HG02840 (cell line): ENCODE data around the gene FLNA.

Source experiments
- ATAC-seq: cut with Tn5 transposase; IDR thresholded peaks from one replicate; pipeline ENCODE4 v1.9.1; 2021; ENCODE audit warnings: mild to moderate bottlenecking, moderate library complexity, moderate number of reproducible peaks; ENCODE audit not compliant: unreplicated experiment, low FRiP score

FLNA gene

GRCh38 chrX:154343063-154343462 lies 31.4 kb downstream of the FLNA start:
- ATAC-seq = peak; percentile 13

GRCh38 chrX:154341399-154342298 lies 32.8 kb downstream of the FLNA start:
- peak; percentile 59 for ATAC-seq

- no peak for ATAC-seq
Measured at GRCh38 chrX:154334496-154334895, 39.9 kb downstream of the FLNA start.

- ATAC-seq = no peak
Measured at GRCh38 chrX:154333837-154334271, 40.6 kb downstream of the FLNA start.

GRCh38 chrX:154333116-154333515 lies 41.3 kb downstream of the FLNA start:
- ATAC-seq = no peak

- ATAC-seq = no peak
Measured at GRCh38 chrX:154332561-154332960, 41.9 kb downstream of the FLNA start.

- no peak for ATAC-seq
Measured at GRCh38 chrX:154329294-154329693, 45.1 kb downstream of the FLNA start.

GRCh38 chrX:154328646-154329045 lies 45.8 kb downstream of the FLNA start:
- ATAC-seq = no peak

GRCh38 chrX:154327038-154327820 lies 47.2 kb downstream of the FLNA start:
- ATAC-seq = no peak

- ATAC-seq = no peak
Measured at GRCh38 chrX:154325541-154325940, 48.9 kb downstream of the FLNA start.

- ATAC-seq = no peak
Measured at GRCh38 chrX:154323537-154323936, 50.9 kb downstream of the FLNA start.

GRCh38 chrX:154322890-154323289 lies 51.5 kb downstream of the FLNA start:
- no peak for ATAC-seq

- no peak for ATAC-seq
Measured at GRCh38 chrX:154321594-154321993, 52.8 kb downstream of the FLNA start.

- ATAC-seq = no peak
Measured at GRCh38 chrX:154321152-154321551, 53.3 kb downstream of the FLNA start.

GRCh38 chrX:154320406-154320805 lies 54.0 kb downstream of the FLNA start:
- no peak for ATAC-seq

- ATAC-seq = no peak
Measured at GRCh38 chrX:154317391-154317995, 56.9 kb downstream of the FLNA start.

- no peak for ATAC-seq
Measured at GRCh38 chrX:154315416-154315815, 59.0 kb downstream of the FLNA start.

- no peak for ATAC-seq
Measured at GRCh38 chrX:154313147-154313546, 61.3 kb downstream of the FLNA start.

- ATAC-seq = no peak
Measured at GRCh38 chrX:154312116-154312515, 62.3 kb downstream of the FLNA start.

- ATAC-seq = no peak
Measured at GRCh38 chrX:154310616-154311536, 63.6 kb downstream of the FLNA start.
